GM21515 (cell line): ENCODE results near the gene CEP78.
"Not testable (repeated sequence)": the region's sequence is repeated elsewhere in the genome, so short reads cannot be mapped to it uniquely, and the experiment has no call there.

Source experiments
- ATAC-seq: cut with Tn5 transposase; IDR thresholded peaks from one replicate; pipeline ENCODE4 v1.9.1; 2021; ENCODE audit not compliant: unreplicated experiment

The CEP78 gene

GRCh38 chr9:78284181-78284580 is 48.3 kb downstream of the CEP78 start:
- ATAC-seq = not testable (repeated sequence)

- ATAC-seq = no peak
Measured at GRCh38 chr9:78286125-78286524, 50.2 kb downstream of the CEP78 start.

- ATAC-seq = no peak
Measured at GRCh38 chr9:78286946-78287388, 51.1 kb downstream of the CEP78 start.

GRCh38 chr9:78288214-78288892 is 52.5 kb downstream of the CEP78 start:
- no peak for ATAC-seq

GRCh38 chr9:78289474-78289873 is 53.6 kb downstream of the CEP78 start:
- no peak for ATAC-seq

- no peak for ATAC-seq
Measured at GRCh38 chr9:78291240-78291925, 55.5 kb downstream of the CEP78 start.

- ATAC-seq = no peak
Measured at GRCh38 chr9:78292026-78292425, 56.2 kb downstream of the CEP78 start.

- ATAC-seq = no peak
Measured at GRCh38 chr9:78292716-78293497, 57.0 kb downstream of the CEP78 start.

- no peak for ATAC-seq
Measured at GRCh38 chr9:78294290-78295176, 58.7 kb downstream of the CEP78 start.

GRCh38 chr9:78295177-78295575 is 59.3 kb downstream of the CEP78 start:
- no peak for ATAC-seq

- no peak for ATAC-seq
Measured at GRCh38 chr9:78295731-78296130, 59.9 kb downstream of the CEP78 start.

- no peak for ATAC-seq
Measured at GRCh38 chr9:78296201-78296892, 60.5 kb downstream of the CEP78 start.

- ATAC-seq = peak; percentile 99
Measured at GRCh38 chr9:78296893-78297671, 61.2 kb downstream of the CEP78 start, which contains the start of gene PSAT1. PSAT1 (plus strand) TSS chr9:78297125; CDS start chr9:78297211, 86 bp downstream.

- ATAC-seq = peak; percentile 51
Measured at GRCh38 chr9:78297672-78297961, 61.7 kb downstream of the CEP78 start.

GRCh38 chr9:78298046-78298765 is 62.3 kb downstream of the CEP78 start:
- no peak for ATAC-seq

GRCh38 chr9:78300209-78300608 is 64.3 kb downstream of the CEP78 start:
- ATAC-seq = no peak

GRCh38 chr9:78301466-78301865 is 65.6 kb downstream of the CEP78 start:
- no peak for ATAC-seq

GRCh38 chr9:78303377-78304062 is 67.6 kb downstream of the CEP78 start:
- no peak for ATAC-seq
